Measurements from ENCODE around the gene SLCO1A2.

The SLCO1A2 gene

DNA sequence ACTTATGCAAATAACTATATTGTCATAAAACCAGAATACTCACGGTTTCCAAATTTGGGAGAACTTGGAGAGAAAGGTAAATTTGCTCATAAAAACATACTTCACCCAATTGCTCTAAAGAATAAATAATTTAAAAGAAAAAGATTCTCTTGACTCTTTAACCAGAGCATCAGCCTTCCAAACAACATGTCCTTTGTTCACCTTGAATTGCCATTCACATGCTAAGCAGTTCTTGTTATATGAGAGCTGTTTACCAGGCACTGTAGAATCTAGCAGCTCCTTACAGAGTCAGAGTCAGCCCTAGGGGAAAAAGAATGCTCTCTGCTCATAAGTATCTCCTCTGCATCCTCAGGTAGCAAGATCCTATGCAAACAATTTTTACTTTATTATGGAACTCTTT, 10.2 kb downstream of the SLCO1A2 start:
- Histone ChIP-seq H3K27me3 (ENCODE audit: control insufficient read depth, insufficient read depth, low read length) (no peaks in the 10 kb centered on the region), H3K36me3 (ENCODE audit: control insufficient read depth, low read depth, low read length) (no peaks in the 10 kb centered on the region), H3K27ac (ENCODE audit: low read length) (peak overlapping the region; percentile 61), H3K9me3 (ENCODE audit: control insufficient read depth, low read depth, low read length) (peaks cover 20% of the 10 kb centered on the region), H3K9ac (ENCODE audit: low read length) (peak overlapping the region; percentile 24), H3K4me3 (ENCODE audit: low read length) (peak overlapping the region; percentile 23), H3K4me1 (ENCODE audit: control insufficient read depth, low read depth, low read length) (peaks cover 18% of the 10 kb centered on the region)

DNA sequence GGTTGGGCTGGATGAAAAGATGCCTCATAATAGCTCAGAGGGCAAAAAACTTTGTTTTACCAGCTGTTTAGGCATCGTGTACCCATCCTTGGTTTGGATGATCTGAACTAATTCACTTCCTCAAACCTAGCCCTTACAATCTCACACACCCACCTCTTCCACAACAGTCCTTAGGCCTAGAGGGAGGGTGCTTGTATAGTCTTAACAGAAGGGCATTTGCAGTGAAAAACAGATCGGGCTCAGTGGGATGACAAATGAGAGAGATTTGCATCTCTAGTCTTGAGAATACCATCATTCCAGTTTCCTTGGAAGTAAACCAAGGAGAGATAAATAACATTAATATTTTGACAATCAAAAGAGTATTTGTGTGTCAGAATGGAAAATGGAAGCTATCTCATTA, 11.0 kb downstream of the SLCO1A2 start:
- Histone ChIP-seq H3K27me3 (ENCODE audit: control insufficient read depth, insufficient read depth, low read length) (no peaks in the 10 kb centered on the region), H3K36me3 (ENCODE audit: control insufficient read depth, low read depth, low read length) (no peaks in the 10 kb centered on the region), H3K27ac (ENCODE audit: low read length) (no peak overlapping the region), H3K4me1 (ENCODE audit: control insufficient read depth, low read depth, low read length) (peaks cover 18% of the 10 kb centered on the region), H3K4me3 (ENCODE audit: low read length) (peak overlapping the region; percentile 23), H3K9me3 (ENCODE audit: control insufficient read depth, low read depth, low read length) (peaks cover 12% of the 10 kb centered on the region), H3K9ac (ENCODE audit: low read length) (no peak overlapping the region)

- Histone ChIP-seq H3K9ac (ENCODE audit: low read length) (no peak overlapping the region), H3K4me1 (ENCODE audit: control insufficient read depth, low read depth, low read length) (no peaks in the 10 kb centered on the region), H3K9me3 (ENCODE audit: control insufficient read depth, low read depth, low read length) (no peaks in the 10 kb centered on the region), H3K27ac (ENCODE audit: low read length) (no peak overlapping the region), H3K27me3 (ENCODE audit: control insufficient read depth, insufficient read depth, low read length) (no peaks in the 10 kb centered on the region), H3K36me3 (ENCODE audit: control insufficient read depth, low read depth, low read length) (no peaks in the 10 kb centered on the region), H3K4me3 (ENCODE audit: low read length) (no peak overlapping the region)
Measured at GRCh38 chr12:21308785-21309184, 25.9 kb downstream of the SLCO1A2 start.

DNA sequence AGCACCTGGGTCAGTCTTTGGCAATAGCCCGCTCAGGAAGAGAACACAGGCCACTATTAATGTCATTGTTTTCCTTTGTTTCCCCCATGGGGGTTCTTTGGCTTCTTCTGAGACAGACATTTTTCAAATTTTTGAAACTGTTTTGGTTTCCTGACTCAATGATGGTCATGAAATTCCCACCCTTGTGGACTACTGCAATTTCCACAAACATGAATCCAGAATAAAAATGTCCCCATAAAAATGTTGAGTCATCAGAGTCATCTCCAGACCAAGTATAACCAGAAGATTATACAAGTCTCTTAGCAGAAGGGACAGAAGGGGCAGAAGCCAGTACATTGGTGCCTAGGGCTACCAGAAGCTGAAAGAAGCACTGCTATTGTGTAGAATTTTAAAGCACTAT, 29.1 kb downstream of the SLCO1A2 start:
- Histone ChIP-seq H3K4me3 (ENCODE audit: low read length) (no peak overlapping the region), H3K9me3 (ENCODE audit: control insufficient read depth, low read depth, low read length) (no peaks in the 10 kb centered on the region), H3K27me3 (ENCODE audit: control insufficient read depth, insufficient read depth, low read length) (no peaks in the 10 kb centered on the region), H3K9ac (ENCODE audit: low read length) (no peak overlapping the region), H3K36me3 (ENCODE audit: control insufficient read depth, low read depth, low read length) (no peaks in the 10 kb centered on the region), H3K27ac (ENCODE audit: low read length) (no peak overlapping the region), H3K4me1 (ENCODE audit: control insufficient read depth, low read depth, low read length) (no peaks in the 10 kb centered on the region)

- Histone ChIP-seq H3K4me3 (ENCODE audit: low read length) (no peak overlapping the region), H3K9me3 (ENCODE audit: control insufficient read depth, low read depth, low read length) (no peaks in the 10 kb centered on the region), H3K27me3 (ENCODE audit: control insufficient read depth, insufficient read depth, low read length) (no peaks in the 10 kb centered on the region), H3K27ac (ENCODE audit: low read length) (no peak overlapping the region), H3K36me3 (ENCODE audit: control insufficient read depth, low read depth, low read length) (no peaks in the 10 kb centered on the region), H3K9ac (ENCODE audit: low read length) (no peak overlapping the region), H3K4me1 (ENCODE audit: control insufficient read depth, low read depth, low read length) (no peaks in the 10 kb centered on the region)
Measured at GRCh38 chr12:21300632-21301031, 34.1 kb downstream of the SLCO1A2 start.

DNA sequence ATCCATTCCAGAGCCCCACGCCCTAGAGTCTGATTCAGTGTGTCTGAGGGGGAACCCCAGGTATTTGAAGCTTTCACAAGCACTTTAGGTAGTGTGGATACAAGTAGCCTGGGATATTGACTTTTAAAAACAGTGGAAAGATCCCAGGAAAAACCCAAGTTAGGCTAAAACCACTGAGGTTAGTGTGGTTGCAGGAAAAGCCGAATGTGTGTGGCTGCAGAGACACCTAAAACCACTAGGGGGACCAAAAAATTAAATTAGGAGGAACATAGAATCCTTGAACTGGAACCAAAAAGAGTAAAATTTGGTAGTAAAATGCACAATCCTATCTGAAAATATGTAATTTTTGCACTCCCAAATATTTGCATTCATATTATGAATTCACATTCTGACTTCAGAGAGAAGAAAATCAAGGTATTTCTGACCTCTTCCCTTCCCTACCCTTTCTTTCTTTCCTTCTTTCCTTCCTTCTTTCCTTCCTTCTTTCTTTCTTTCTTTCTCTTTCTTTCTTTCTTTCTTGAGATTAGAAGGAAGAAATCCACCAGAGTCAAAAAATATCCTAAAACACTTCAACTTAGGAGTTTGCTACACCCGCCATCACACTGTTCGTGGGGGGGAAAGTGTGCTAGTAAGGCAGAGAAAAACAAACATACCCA, 37.8 kb downstream of the SLCO1A2 start:
- Histone ChIP-seq H3K9me3 (ENCODE audit: control insufficient read depth, low read depth, low read length) (no peaks in the 10 kb centered on the region), H3K9ac (ENCODE audit: low read length) (no peak overlapping the region), H3K4me1 (ENCODE audit: control insufficient read depth, low read depth, low read length) (no peaks in the 10 kb centered on the region), H3K27ac (ENCODE audit: low read length) (no peak overlapping the region), H3K36me3 (ENCODE audit: control insufficient read depth, low read depth, low read length) (no peaks in the 10 kb centered on the region), H3K4me3 (ENCODE audit: low read length) (no peak overlapping the region), H3K27me3 (ENCODE audit: control insufficient read depth, insufficient read depth, low read length) (no peaks in the 10 kb centered on the region)

- Histone ChIP-seq H3K27me3 (ENCODE audit: control insufficient read depth, insufficient read depth, low read length) (no peaks in the 10 kb centered on the region), H3K4me1 (ENCODE audit: control insufficient read depth, low read depth, low read length) (no peaks in the 10 kb centered on the region), H3K9me3 (ENCODE audit: control insufficient read depth, low read depth, low read length) (no peaks in the 10 kb centered on the region), H3K9ac (ENCODE audit: low read length) (no peak overlapping the region), H3K4me3 (ENCODE audit: low read length) (no peak overlapping the region), H3K27ac (ENCODE audit: low read length) (no peak overlapping the region), H3K36me3 (ENCODE audit: control insufficient read depth, low read depth, low read length) (no peaks in the 10 kb centered on the region)
Measured at GRCh38 chr12:21296348-21296747, 38.4 kb downstream of the SLCO1A2 start.

- Histone ChIP-seq H3K27ac (ENCODE audit: low read length) (no peak overlapping the region), H3K9me3 (ENCODE audit: control insufficient read depth, low read depth, low read length) (no peaks in the 10 kb centered on the region), H3K9ac (ENCODE audit: low read length) (no peak overlapping the region)
Measured at GRCh38 chr12:21294176-21294575, 40.5 kb downstream of the SLCO1A2 start.

GRCh38 chr12:21292111-21292510, 42.6 kb downstream of the SLCO1A2 start:
- no peak overlapping the region for H3K4me3 ChIP-seq (ENCODE audit: low read length)
- H3K27me3 ChIP-seq (ENCODE audit: control insufficient read depth, insufficient read depth, low read length), result no peaks in the 10 kb centered on the region
- H3K9me3 ChIP-seq (ENCODE audit: control insufficient read depth, low read depth, low read length), result no peaks in the 10 kb centered on the region
- H3K4me1 ChIP-seq (ENCODE audit: control insufficient read depth, low read depth, low read length), result no peaks in the 10 kb centered on the region
- no peak overlapping the region for H3K9ac ChIP-seq (ENCODE audit: low read length)
- H3K27ac ChIP-seq (ENCODE audit: low read length), result no peak overlapping the region
- H3K36me3 ChIP-seq (ENCODE audit: control insufficient read depth, low read depth, low read length), result no peaks in the 10 kb centered on the region

More at GRCh38 chr12:21294176-21294575, 40.5 kb downstream of the SLCO1A2 start:
- no peaks in the 10 kb centered on the region for H3K36me3 ChIP-seq (ENCODE audit: control insufficient read depth, low read depth, low read length)
- no peaks in the 10 kb centered on the region for H3K4me1 ChIP-seq (ENCODE audit: control insufficient read depth, low read depth, low read length)
- no peak overlapping the region for H3K4me3 ChIP-seq (ENCODE audit: low read length)
- H3K27me3 ChIP-seq (ENCODE audit: control insufficient read depth, insufficient read depth, low read length), result no peaks in the 10 kb centered on the region

- Histone ChIP-seq H3K4me3 (ENCODE audit: low read length) (no peak overlapping the region), H3K27me3 (ENCODE audit: control insufficient read depth, insufficient read depth, low read length) (no peaks in the 10 kb centered on the region), H3K27ac (ENCODE audit: low read length) (no peak overlapping the region), H3K9ac (ENCODE audit: low read length) (no peak overlapping the region), H3K9me3 (ENCODE audit: control insufficient read depth, low read depth, low read length) (no peaks in the 10 kb centered on the region), H3K36me3 (ENCODE audit: control insufficient read depth, low read depth, low read length) (no peaks in the 10 kb centered on the region), H3K4me1 (ENCODE audit: control insufficient read depth, low read depth, low read length) (no peaks in the 10 kb centered on the region)
Measured at GRCh38 chr12:21289698-21290097, 45.0 kb downstream of the SLCO1A2 start.

DNA sequence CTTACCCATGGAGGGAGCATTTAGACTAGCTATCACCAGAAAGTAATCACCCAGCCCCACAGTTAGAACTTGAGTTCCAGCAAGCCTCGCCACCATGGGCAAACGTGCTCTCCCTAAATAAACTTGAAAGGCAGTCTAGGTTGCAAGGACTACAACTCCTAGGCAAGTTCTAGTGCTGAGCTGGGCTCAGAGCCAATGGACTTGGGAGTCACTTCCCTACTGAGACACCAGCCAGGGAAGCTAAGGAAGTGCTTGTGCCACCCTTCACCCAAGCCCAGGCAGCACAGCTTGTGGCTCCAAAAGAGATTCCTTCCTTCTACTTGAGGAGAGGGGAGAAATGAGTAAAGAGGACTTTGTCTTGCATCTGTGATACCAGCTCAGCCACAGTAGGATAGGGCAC, 57.9 kb downstream of the SLCO1A2 start:
- Histone ChIP-seq H3K4me3 (ENCODE audit: low read length) (no peak overlapping the region), H3K4me1 (ENCODE audit: control insufficient read depth, low read depth, low read length) (no peaks in the 10 kb centered on the region), H3K36me3 (ENCODE audit: control insufficient read depth, low read depth, low read length) (peaks cover 4% of the 10 kb centered on the region), H3K9me3 (ENCODE audit: control insufficient read depth, low read depth, low read length) (no peaks in the 10 kb centered on the region), H3K9ac (ENCODE audit: low read length) (no peak overlapping the region), H3K27ac (ENCODE audit: low read length) (no peak overlapping the region), H3K27me3 (ENCODE audit: control insufficient read depth, insufficient read depth, low read length) (no peaks in the 10 kb centered on the region)

GRCh38 chr12:21265932-21266331, 68.8 kb downstream of the SLCO1A2 start:
- H3K9me3 ChIP-seq (ENCODE audit: control insufficient read depth, low read depth, low read length), result peaks cover 18% of the 10 kb centered on the region
- H3K27me3 ChIP-seq (ENCODE audit: control insufficient read depth, insufficient read depth, low read length), result no peaks in the 10 kb centered on the region
- H3K36me3 ChIP-seq (ENCODE audit: control insufficient read depth, low read depth, low read length), result no peaks in the 10 kb centered on the region
- H3K4me1 ChIP-seq (ENCODE audit: control insufficient read depth, low read depth, low read length), result no peaks in the 10 kb centered on the region
- no peak overlapping the region for H3K4me3 ChIP-seq (ENCODE audit: low read length)
- no peak overlapping the region for H3K27ac ChIP-seq (ENCODE audit: low read length)
- H3K9ac ChIP-seq (ENCODE audit: low read length), result no peak overlapping the region
